ENCODE measurements around the gene MACROD2.
A peak's percentile ranks its signal among the peaks of the same experiment; 100 is the strongest.

Gene MACROD2

GRCh38 chr20:15812696-15813095, 1817.4 kb downstream of the MACROD2 start:
- no peak for DNase-seq

GRCh38 chr20:15814360-15814759, 1819.0 kb downstream of the MACROD2 start:
- DNase-seq, result no peak

GRCh38 chr20:15814911-15815310, 1819.6 kb downstream of the MACROD2 start:
- DNase-seq, result no peak

GRCh38 chr20:15817351-15817750, 1822.0 kb downstream of the MACROD2 start:
- no peak for DNase-seq

GRCh38 chr20:15818651-15819071, 1823.3 kb downstream of the MACROD2 start:
- peak; percentile 64 for DNase-seq

- no peak for DNase-seq
Observed at GRCh38 chr20:15823718-15824117, 1828.4 kb downstream of the MACROD2 start.

GRCh38 chr20:15827628-15828027, 1832.3 kb downstream of the MACROD2 start:
- DNase-seq, result no peak

GRCh38 chr20:15831201-15831600, 1835.9 kb downstream of the MACROD2 start:
- DNase-seq, result no peak

GRCh38 chr20:15832512-15832911, 1837.2 kb downstream of the MACROD2 start:
- DNase-seq, result no peak

- DNase-seq, result peak; percentile 83
Observed at GRCh38 chr20:15834857-15835256, 1839.5 kb downstream of the MACROD2 start.

GRCh38 chr20:15835811-15836210, 1840.5 kb downstream of the MACROD2 start:
- no peak for DNase-seq

GRCh38 chr20:15836634-15837033, 1841.3 kb downstream of the MACROD2 start:
- DNase-seq, result no peak

- no peak for DNase-seq
Observed at GRCh38 chr20:15837563-15837962, 1842.2 kb downstream of the MACROD2 start.

GRCh38 chr20:15838466-15838865, 1843.2 kb downstream of the MACROD2 start:
- DNase-seq, result no peak

GRCh38 chr20:15840636-15841301, 1845.5 kb downstream of the MACROD2 start:
- no peak for DNase-seq

- no peak for DNase-seq
Observed at GRCh38 chr20:15842872-15843271, 1847.6 kb downstream of the MACROD2 start.

- no peak for DNase-seq
Observed at GRCh38 chr20:15843777-15844176, 1848.5 kb downstream of the MACROD2 start.

GRCh38 chr20:15847196-15847784, 1852.0 kb downstream of the MACROD2 start:
- no peak for DNase-seq

- DNase-seq, result no peak
Observed at GRCh38 chr20:15848126-15848525, 1852.8 kb downstream of the MACROD2 start.

GRCh38 chr20:15848995-15849610, 1853.8 kb downstream of the MACROD2 start:
- no peak for DNase-seq

- DNase-seq, result no peak
Observed at GRCh38 chr20:15851576-15852215, 1856.4 kb downstream of the MACROD2 start.

GRCh38 chr20:15854911-15855310, 1859.6 kb downstream of the MACROD2 start:
- DNase-seq, result no peak

- DNase-seq, result no peak
Observed at GRCh38 chr20:15857173-15857784, 1862.0 kb downstream of the MACROD2 start.

All from NCI-H2029 (cell line).